GM21723 (cell line): ENCODE data around the gene UPK3A.
"Not testable (repeated sequence)": the region's sequence is repeated elsewhere in the genome, so short reads cannot be mapped to it uniquely, and the experiment has no call there.

ENCODE experiments used
- ATAC-seq: cut with Tn5 transposase; IDR thresholded peaks from one replicate; pipeline ENCODE4 v1.9.1; 2021; ENCODE audit warnings: mild to moderate bottlenecking, moderate library complexity; ENCODE audit not compliant: unreplicated experiment

Gene UPK3A

GRCh38 chr22:45278125-45278524 lies 6.6 kb upstream of the UPK3A start:
- no peak for ATAC-seq

GRCh38 chr22:45280587-45280980 lies 4.2 kb upstream of the UPK3A start:
- ATAC-seq, result no peak

- no peak for ATAC-seq
These were observed 3.7 kb upstream of the UPK3A start for GRCh38 chr22:45281010-45281409.

- ATAC-seq, result no peak
These were observed 712 bp downstream of the UPK3A start for GRCh38 chr22:45285263-45286058.

GRCh38 chr22:45286854-45287551 lies 2.3 kb downstream of the UPK3A start:
- ATAC-seq, result no peak

GRCh38 chr22:45290410-45290936 lies 5.7 kb downstream of the UPK3A start:
- no peak for ATAC-seq

- no peak for ATAC-seq
These were observed 6.5 kb downstream of the UPK3A start for GRCh38 chr22:45291061-45291930.

- ATAC-seq, result no peak
These were observed 7.2 kb downstream of the UPK3A start for GRCh38 chr22:45291931-45292290.

- ATAC-seq, result no peak
These were observed 8.1 kb downstream of the UPK3A start for GRCh38 chr22:45292731-45293442.

GRCh38 chr22:45294030-45294429 lies 9.3 kb downstream of the UPK3A start:
- no peak for ATAC-seq

GRCh38 chr22:45295004-45295403 lies 10.3 kb downstream of the UPK3A start:
- not testable (repeated sequence) for ATAC-seq

GRCh38 chr22:45295492-45295891 lies 10.7 kb downstream of the UPK3A start:
- ATAC-seq, result no peak

GRCh38 chr22:45296628-45297297 lies 12.0 kb downstream of the UPK3A start:
- no peak for ATAC-seq

- no peak for ATAC-seq
These were observed 14.3 kb downstream of the UPK3A start for GRCh38 chr22:45298934-45299505.

GRCh38 chr22:45302751-45303150 lies 18.0 kb downstream of the UPK3A start:
- ATAC-seq, result no peak

- ATAC-seq, result no peak
These were observed 18.4 kb downstream of the UPK3A start for GRCh38 chr22:45303181-45303580.

- ATAC-seq, result no peak
These were observed 20.2 kb downstream of the UPK3A start for GRCh38 chr22:45304971-45305370.

- ATAC-seq, result no peak
These were observed 20.8 kb downstream of the UPK3A start for GRCh38 chr22:45305456-45306075.

- no peak for ATAC-seq
These were observed 21.4 kb downstream of the UPK3A start for GRCh38 chr22:45306139-45306538.
